Stimulated activated CD4-positive, alpha-beta T cell treated with anti-CD3 and anti-CD28 coated beads, Interleukin-4, amount 100 ng/mL, for 4 hours (primary cell): ENCODE data around the gene MTA3.
A peak's percentile ranks its signal among the peaks of the same experiment; 100 is the strongest.
"Not testable (repeated sequence)": the region's sequence is repeated elsewhere in the genome, so short reads cannot be mapped to it uniquely, and the experiment has no call there.

Experiments used
- DNase-seq, 2 experiments: peaks; one replicate each; pipeline ENCODE4 v3.0.0-alpha.2; 2020

The MTA3 gene

GRCh38 chr2:42567806-42568400 is 529 bp upstream of the MTA3 start:
- DNase-seq: peak in 1 of 2 experiments; percentile 1

- DNase-seq: peak in 1 of 2 experiments; percentile 0
These were observed 782 bp downstream of the MTA3 start for GRCh38 chr2:42569116-42569711.

GRCh38 chr2:42569883-42570282 is 1.5 kb downstream of the MTA3 start:
- no peak for DNase-seq

GRCh38 chr2:42572297-42573081 is 4.1 kb downstream of the MTA3 start:
- no peak for DNase-seq

GRCh38 chr2:42573256-42573655 is 4.8 kb downstream of the MTA3 start:
- no peak for DNase-seq

- no peak for DNase-seq
These were observed 7.1 kb downstream of the MTA3 start for GRCh38 chr2:42575458-42576064.

- DNase-seq: no peak
These were observed 10.2 kb downstream of the MTA3 start for GRCh38 chr2:42578621-42579020.

GRCh38 chr2:42581257-42581656 is 12.8 kb downstream of the MTA3 start:
- DNase-seq: no peak

GRCh38 chr2:42584628-42585027 is 16.2 kb downstream of the MTA3 start:
- not testable (repeated sequence) for DNase-seq

- no peak for DNase-seq
These were observed 17.3 kb downstream of the MTA3 start for GRCh38 chr2:42585779-42586178.

- DNase-seq: no peak
These were observed 19.2 kb downstream of the MTA3 start for GRCh38 chr2:42587526-42588117.

GRCh38 chr2:42588121-42588520 is 19.7 kb downstream of the MTA3 start:
- no peak for DNase-seq

- no peak for DNase-seq
These were observed 21.7 kb downstream of the MTA3 start for GRCh38 chr2:42590176-42590575.

- no peak for DNase-seq
These were observed 24.9 kb downstream of the MTA3 start for GRCh38 chr2:42593282-42593681.

GRCh38 chr2:42598656-42599055 is 30.2 kb downstream of the MTA3 start:
- DNase-seq: no peak

GRCh38 chr2:42601076-42601475 is 32.6 kb downstream of the MTA3 start:
- DNase-seq: no peak

- DNase-seq: no peak
These were observed 33.9 kb downstream of the MTA3 start for GRCh38 chr2:42602218-42602875.

- no peak for DNase-seq
These were observed 34.4 kb downstream of the MTA3 start for GRCh38 chr2:42602876-42603219.

GRCh38 chr2:42604341-42604867 is 36.0 kb downstream of the MTA3 start:
- DNase-seq: not testable (repeated sequence)

GRCh38 chr2:42606166-42606565 is 37.7 kb downstream of the MTA3 start:
- DNase-seq: not testable (repeated sequence)

- no peak for DNase-seq
These were observed 38.7 kb downstream of the MTA3 start for GRCh38 chr2:42607101-42607637.
